Measurements from ENCODE around the gene PARD3B. TPM values are rescaled to one million over a fixed set of nuclear protein-coding genes. Genes with fewer than 3 reads are reported as not detected.

The PARD3B gene
- total RNA-seq, 1 donor from 2014 or later = 4.3 TPM

GRCh38 chr2:204900910-204901309, 355.6 kb downstream of the PARD3B start:
- no peak for ATAC-seq

- no peak for ATAC-seq
Observed at GRCh38 chr2:204901591-204901990, 356.3 kb downstream of the PARD3B start.

GRCh38 chr2:204909791-204910190, 364.5 kb downstream of the PARD3B start:
- no peak for ATAC-seq

GRCh38 chr2:204913312-204913711, 368.0 kb downstream of the PARD3B start:
- no peak for ATAC-seq

- ATAC-seq = no peak
Observed at GRCh38 chr2:204913854-204914464, 368.7 kb downstream of the PARD3B start.

- ATAC-seq = no peak
Observed at GRCh38 chr2:204914708-204915107, 369.4 kb downstream of the PARD3B start.

- ATAC-seq = no peak
Observed at GRCh38 chr2:204917089-204917701, 371.9 kb downstream of the PARD3B start.

- ATAC-seq = no peak
Observed at GRCh38 chr2:204920776-204921175, 375.5 kb downstream of the PARD3B start.

- no peak for ATAC-seq
Observed at GRCh38 chr2:204923957-204924356, 378.7 kb downstream of the PARD3B start.

- no peak for ATAC-seq
Observed at GRCh38 chr2:204931562-204931961, 386.3 kb downstream of the PARD3B start.

GRCh38 chr2:204933735-204934374, 388.6 kb downstream of the PARD3B start:
- no peak for ATAC-seq

- ATAC-seq = no peak
Observed at GRCh38 chr2:204944927-204945326, 399.7 kb downstream of the PARD3B start.

GRCh38 chr2:204945376-204945775, 400.1 kb downstream of the PARD3B start:
- no peak for ATAC-seq

GRCh38 chr2:204946892-204947291, 401.6 kb downstream of the PARD3B start:
- ATAC-seq = no peak

- ATAC-seq = no peak
Observed at GRCh38 chr2:204947405-204947804, 402.1 kb downstream of the PARD3B start.

- ATAC-seq = no peak
Observed at GRCh38 chr2:204948024-204948763, 402.9 kb downstream of the PARD3B start.

GRCh38 chr2:204948822-204949221, 403.5 kb downstream of the PARD3B start:
- no peak for ATAC-seq

- ATAC-seq = no peak
Observed at GRCh38 chr2:204950695-204951346, 405.5 kb downstream of the PARD3B start.

- ATAC-seq = no peak
Observed at GRCh38 chr2:204958371-204958770, 413.1 kb downstream of the PARD3B start.

GRCh38 chr2:204964414-204964813, 419.1 kb downstream of the PARD3B start:
- no peak for ATAC-seq

GRCh38 chr2:204966245-204966644, 421.0 kb downstream of the PARD3B start:
- ATAC-seq = no peak

- no peak for ATAC-seq
Observed at GRCh38 chr2:204967199-204967960, 422.1 kb downstream of the PARD3B start.

All from esophagus mucosa (tissue), 1 donor.